Naive thymus-derived CD4-positive, alpha-beta T cell (primary cell): ENCODE data around the gene NR2F1-AS1. TPM values are rescaled to one million over a fixed set of nuclear protein-coding genes. Genes with fewer than 3 reads are reported as not detected.

Experiments
- ATAC-seq: fragments of 150-1000 bp; cut with Tn5 transposase; 2 replicates; pipeline ENCODE4 v1.10.0; 2021; ENCODE audit warnings: mild to moderate bottlenecking, moderate library complexity
- CTCF ChIA-PET: fragments of 350-600 bp; sonication (Branson Sonifier 250); formaldehyde crosslinking; loops from one replicate; lab custom pipeline; 2021; ENCODE audit warnings: antibody characterized with exemption; lab: Charles Lee
- POLR2A ChIA-PET: fragments of 350-600 bp; sonication (Branson Sonifier 250); formaldehyde crosslinking; loops from one replicate; lab custom pipeline; 2021; ENCODE audit warnings: antibody characterized with exemption, inconsistent platforms; lab: Charles Lee
- DNase-seq, 9 donors: peaks; one replicate each; pipeline versions ENCODE4 v3.0.0 to v3.0.0-alpha.2; 2020 to 2022; ENCODE audit warnings: mixed read lengths in 1 of 9
- H3K27ac ChIP-seq: one replicate; pipeline ENCODE4 v1.7.0; 2013; ENCODE audit warnings: mild to moderate bottlenecking, low read depth, low read length, moderate library complexity
- H3K27me3 ChIP-seq, 2 donors: one replicate each; pipeline ENCODE4 v1.7.0; 2013; ENCODE audit warnings: low read length in 2 of 2, mild to moderate bottlenecking in 2 of 2, moderate library complexity in 2 of 2; ENCODE audit not compliant: control insufficient read depth in 2 of 2, insufficient read depth in 2 of 2
- H3K36me3 ChIP-seq, 3 experiments: 1 replicate in 2 of 3; 2 replicates in 1 of 3; pipeline ENCODE4 v1.7.0; 2013; ENCODE audit warnings: low read length in 3 of 3, mild to moderate bottlenecking in 3 of 3, moderate library complexity in 1 of 3; ENCODE audit not compliant: insufficient read depth in 3 of 3, control insufficient read depth in 2 of 3
- H3K4me1 ChIP-seq, 2 donors: one replicate each; pipeline ENCODE4 v1.7.0; 2013; ENCODE audit warnings: low read length in 2 of 2, mild to moderate bottlenecking in 2 of 2, moderate library complexity in 1 of 2; ENCODE audit not compliant: control insufficient read depth in 2 of 2, insufficient read depth in 2 of 2
- H3K4me3 ChIP-seq: 2 replicates; pipeline ENCODE4 v1.7.0; 2013; ENCODE audit warnings: mild to moderate bottlenecking, low read length
- H3K9me3 ChIP-seq, 3 experiments: 1 replicate in 2 of 3; 2 replicates in 1 of 3; pipeline ENCODE4 v1.7.0; 2013; ENCODE audit warnings: low read length in 3 of 3; ENCODE audit not compliant: control insufficient read depth in 2 of 3
- H3K27ac Mint-ChIP-seq, 9 donors: one replicate each; pipeline ENCODE4 v1.8.0; 2020 to 2022; ENCODE audit warnings: mixed read lengths in 9 of 9, mild to moderate bottlenecking in 8 of 9, moderate library complexity in 5 of 9, inconsistent platforms in 2 of 9
- H3K27me3 Mint-ChIP-seq, 5 donors: one replicate each; pipeline ENCODE4 v1.8.0; 2021 to 2022; ENCODE audit warnings: mixed read lengths in 5 of 5, mild to moderate bottlenecking in 1 of 5
- H3K36me3 Mint-ChIP-seq, 5 donors: one replicate each; pipeline ENCODE4 v1.8.0; 2020 to 2022; ENCODE audit warnings: mixed read lengths in 5 of 5, mild to moderate bottlenecking in 3 of 5, inconsistent platforms in 1 of 5
- H3K4me1 Mint-ChIP-seq, 7 donors: one replicate each; pipeline ENCODE4 v1.8.0; 2020 to 2022; ENCODE audit warnings: mixed read lengths in 7 of 7, mild to moderate bottlenecking in 3 of 7, inconsistent platforms in 1 of 7
- H3K4me3 Mint-ChIP-seq, 10 donors: one replicate each; pipeline ENCODE4 v1.8.0; 2020 to 2022; ENCODE audit warnings: mild to moderate bottlenecking in 10 of 10, mixed read lengths in 10 of 10, moderate library complexity in 6 of 10, inconsistent platforms in 2 of 10
- H3K9me3 Mint-ChIP-seq, 11 donors: one replicate each; pipeline ENCODE4 v1.8.0; 2020 to 2022; ENCODE audit warnings: mixed read lengths in 11 of 11, mild to moderate bottlenecking in 4 of 11, inconsistent platforms in 1 of 11, moderate library complexity in 1 of 11
- intact Hi-C, 2 donors: fragments of 100-400 bp; cut with micrococcal nuclease; formaldehyde crosslinking; loops; one replicate each; pipeline ENCODE4 v1.15.1; 2023
- polyA plus RNA-seq, 2 donors: library from polyadenylated mRNA; unstranded; fragments of 300-500 nt; fragmentation: Illumina TruSeq; gene quantifications; one replicate each; pipeline ENCODE4 v1.2.3, GENCODE V29; 2021
- total RNA-seq, 6 experiments: library from RNA in 5 of 6; stranded (reverse) in 5 of 6; gene quantifications; 1 replicate in 5 of 6; 2 replicates in 1 of 6; pipeline ENCODE4 v1.2.3 and lab custom pipeline; 2021 to 2026

NR2F1-AS1 gene
- total and polyA plus RNA-seq, 7 experiments from 2014 or later: not detected

DNA sequence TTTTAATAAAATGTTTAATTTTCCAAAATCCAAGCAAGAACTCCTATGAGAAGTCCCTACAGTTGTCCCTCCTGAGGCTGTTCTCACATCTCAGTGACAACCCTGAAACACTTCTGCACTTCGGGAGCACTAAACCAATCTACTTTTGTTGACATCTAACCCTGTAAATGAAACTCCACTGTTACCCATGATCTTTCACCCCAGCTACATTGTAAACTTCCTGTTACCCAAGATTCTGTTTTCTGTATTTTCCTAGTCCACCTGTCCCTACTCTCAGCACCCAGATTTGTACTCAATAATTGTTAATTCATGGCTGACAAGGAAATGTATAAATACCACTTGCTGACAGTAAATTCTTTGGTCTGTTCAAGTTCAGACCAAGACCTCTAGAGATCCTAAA, 153.7 kb downstream of the NR2F1-AS1 start:
- Histone ChIP-seq H3K4me3 (no peak overlapping the region), H3K27me3 (no peaks in the 10 kb centered on the region), H3K4me1 (no peaks in the 10 kb centered on the region), H3K9me3 (no peaks in the 10 kb centered on the region), H3K36me3 (no peaks in the 10 kb centered on the region), H3K27ac (no peak overlapping the region)
- H3K4me3 Mint-ChIP-seq: no peak overlapping the region
- no peaks in the 10 kb centered on the region for H3K4me1 Mint-ChIP-seq
- H3K27me3 Mint-ChIP-seq: peaks cover 0 to 20% (median 9%) of the 10 kb centered on the region in 5 donors
- H3K9me3 Mint-ChIP-seq: peaks cover 0 to 3% (median 0%) of the 10 kb centered on the region in 11 donors
- ATAC-seq (no peak), DNase-seq (no peak)
- POLR2A ChIA-PET: no interaction called here
- H3K36me3 Mint-ChIP-seq: no peaks in the 10 kb centered on the region
- CTCF ChIA-PET: no interaction called here
- intact Hi-C loops: no loop called here
- no peak overlapping the region for H3K27ac Mint-ChIP-seq

- Histone ChIP-seq H3K9me3 (no peaks in the 10 kb centered on the region), H3K4me3 (no peak overlapping the region), H3K36me3 (no peaks in the 10 kb centered on the region), H3K27me3 (no peaks in the 10 kb centered on the region), H3K27ac (no peak overlapping the region), H3K4me1 (no peaks in the 10 kb centered on the region)
- CTCF ChIA-PET: no interaction called here
- POLR2A ChIA-PET: no interaction called here
- Mint-ChIP-seq H3K27ac (no peak overlapping the region), H3K27me3 (peaks cover 0 to 20% (median 9%) of the 10 kb centered on the region in 5 donors), H3K4me1 (no peaks in the 10 kb centered on the region), H3K4me3 (no peak overlapping the region), H3K36me3 (no peaks in the 10 kb centered on the region), H3K9me3 (peaks cover 0 to 3% (median 0%) of the 10 kb centered on the region in 11 donors)
- no peak for ATAC-seq
- DNase-seq: no peak
- intact Hi-C loops: no loop called here
Measured at GRCh38 chr5:93425096-93425495, 155.9 kb downstream of the NR2F1-AS1 start.

DNA sequence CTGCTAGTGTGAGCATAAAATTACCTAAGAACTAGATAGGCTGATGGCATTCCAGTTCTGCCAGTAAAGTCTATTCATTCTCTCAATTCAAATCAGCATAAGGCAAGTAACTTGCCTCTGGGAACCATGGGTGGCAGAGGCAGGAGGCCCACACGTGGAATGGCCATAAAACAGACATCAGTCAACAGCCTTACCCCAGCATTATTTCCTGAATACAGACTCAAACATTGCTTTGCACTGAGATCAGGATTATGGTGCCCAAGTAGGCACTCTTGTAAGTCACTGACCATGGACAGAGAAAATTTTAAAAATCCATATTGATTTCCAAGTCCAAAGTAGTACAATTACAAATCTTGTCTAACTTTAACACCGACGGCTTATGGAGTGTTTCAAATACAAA, 157.7 kb downstream of the NR2F1-AS1 start:
- CTCF ChIA-PET: no interaction called here
- H3K27ac Mint-ChIP-seq: no peak overlapping the region
- H3K27me3 ChIP-seq: no peaks in the 10 kb centered on the region
- no peaks in the 10 kb centered on the region for H3K9me3 ChIP-seq
- no peak for DNase-seq
- ATAC-seq: no peak
- H3K4me1 Mint-ChIP-seq: no peaks in the 10 kb centered on the region
- POLR2A ChIA-PET: no interaction called here
- H3K36me3 Mint-ChIP-seq: no peaks in the 10 kb centered on the region
- H3K27me3 Mint-ChIP-seq: peaks cover 0 to 24% (median 9%) of the 10 kb centered on the region in 5 donors
- intact Hi-C loops: no loop called here
- no peaks in the 10 kb centered on the region for H3K4me1 ChIP-seq
- no peaks in the 10 kb centered on the region for H3K36me3 ChIP-seq
- H3K9me3 Mint-ChIP-seq: peaks cover 0 to 3% (median 0%) of the 10 kb centered on the region in 11 donors
- H3K4me3 Mint-ChIP-seq: no peak overlapping the region
- H3K4me3 ChIP-seq: no peak overlapping the region
- no peak overlapping the region for H3K27ac ChIP-seq

DNA sequence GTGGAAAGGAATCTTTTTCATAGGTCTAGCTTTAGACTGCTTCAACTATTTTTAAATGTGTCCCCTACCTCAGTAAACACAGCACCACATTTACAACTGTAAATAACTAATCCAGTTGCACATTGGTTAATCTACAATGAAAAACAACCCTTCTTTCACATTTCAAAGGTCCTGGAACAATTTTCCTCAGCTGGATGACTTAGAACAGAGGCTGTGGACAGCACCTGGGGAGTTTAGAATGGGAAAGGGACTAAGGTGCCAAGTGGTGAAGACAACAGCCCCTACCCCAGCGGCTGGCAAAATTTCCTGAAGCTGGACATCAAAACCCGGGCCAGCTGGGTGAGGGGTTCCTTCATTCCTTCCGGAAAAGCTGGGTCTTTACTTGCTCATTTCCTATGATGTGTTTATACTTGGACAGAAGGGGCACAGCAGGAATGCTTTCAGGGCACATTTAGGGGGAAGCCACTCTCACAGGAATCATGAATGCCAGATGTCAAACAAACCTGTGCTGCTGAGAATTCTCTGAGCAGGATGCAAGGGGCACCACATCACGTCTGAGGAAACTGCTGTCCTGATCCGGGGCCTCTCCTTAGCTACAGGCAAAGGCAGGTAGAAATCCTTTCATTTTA, 158.3 kb downstream of the NR2F1-AS1 start:
- H3K9me3 Mint-ChIP-seq: peaks cover 0 to 3% (median 0%) of the 10 kb centered on the region in 11 donors
- no peaks in the 10 kb centered on the region for H3K27me3 ChIP-seq
- no peak overlapping the region for H3K4me3 ChIP-seq
- H3K27ac Mint-ChIP-seq: no peak overlapping the region
- ChIA-PET CTCF (no interaction called here), POLR2A (no interaction called here)
- H3K9me3 ChIP-seq: no peaks in the 10 kb centered on the region
- no peak for ATAC-seq
- no peak for DNase-seq
- intact Hi-C loops: no loop called here
- H3K27me3 Mint-ChIP-seq: peaks cover 0 to 24% (median 9%) of the 10 kb centered on the region in 5 donors
- no peaks in the 10 kb centered on the region for H3K4me1 Mint-ChIP-seq
- no peaks in the 10 kb centered on the region for H3K36me3 ChIP-seq
- no peaks in the 10 kb centered on the region for H3K4me1 ChIP-seq
- H3K36me3 Mint-ChIP-seq: no peaks in the 10 kb centered on the region
- H3K4me3 Mint-ChIP-seq: no peak overlapping the region
- H3K27ac ChIP-seq: no peak overlapping the region

DNA sequence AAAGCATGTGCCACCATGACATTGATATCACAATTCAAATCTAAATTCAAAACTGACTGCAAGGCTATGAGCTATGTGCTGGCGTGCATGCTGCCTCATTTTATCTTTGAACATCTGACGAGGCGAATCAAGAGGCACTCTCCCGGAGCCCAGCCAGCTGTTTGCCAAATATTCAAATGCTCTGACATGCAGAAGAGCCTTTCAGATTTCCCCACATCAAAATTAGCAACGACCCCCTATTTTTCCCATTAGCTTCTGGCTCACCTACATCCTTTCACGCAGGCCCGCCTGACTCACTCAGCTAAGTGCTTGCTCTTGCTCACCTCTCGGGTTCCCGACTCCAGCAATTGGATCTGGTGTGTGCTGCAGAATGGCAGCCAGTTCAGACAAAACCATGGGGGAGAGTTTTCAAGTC, 159.0 kb downstream of the NR2F1-AS1 start:
- Mint-ChIP-seq H3K4me1 (no peaks in the 10 kb centered on the region), H3K27me3 (peaks cover 0 to 29% (median 7%) of the 10 kb centered on the region in 5 donors), H3K9me3 (peaks cover 0 to 2% (median 0%) of the 10 kb centered on the region in 11 donors), H3K4me3 (no peak overlapping the region), H3K27ac (no peak overlapping the region), H3K36me3 (no peaks in the 10 kb centered on the region)
- ChIA-PET CTCF (no interaction called here), POLR2A (interaction anchor here (0.6 kb wide), 1 partner anchor 38 kb away, joined by 3 read pairs; no protein-coding TSS in a partner anchor)
- Histone ChIP-seq H3K36me3 (no peaks in the 10 kb centered on the region), H3K4me1 (no peaks in the 10 kb centered on the region), H3K4me3 (no peak overlapping the region), H3K9me3 (no peaks in the 10 kb centered on the region), H3K27me3 (no peaks in the 10 kb centered on the region), H3K27ac (no peak overlapping the region)
- no peak for DNase-seq
- no peak for ATAC-seq
- intact Hi-C loops: no loop called here

DNA sequence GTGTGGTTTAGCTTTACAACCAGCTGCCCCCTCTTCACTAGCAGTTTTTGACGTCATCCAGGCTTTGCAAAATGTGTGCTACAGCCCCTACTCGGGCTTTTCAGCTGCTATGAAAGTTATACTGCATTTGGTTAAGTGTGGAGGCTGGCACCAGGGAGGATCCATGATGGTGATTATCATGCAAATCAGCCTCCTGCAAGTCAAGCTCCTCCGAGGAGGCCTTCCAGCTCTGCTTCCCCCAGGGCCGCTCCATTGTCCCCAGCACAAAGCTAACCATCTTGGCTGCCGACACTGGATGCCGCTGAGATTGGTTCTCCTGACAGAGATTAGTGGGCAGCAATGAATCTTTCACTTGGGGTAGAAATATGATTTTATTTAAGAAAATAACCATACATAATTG, 159.6 kb downstream of the NR2F1-AS1 start:
- Histone ChIP-seq H3K27me3 (no peaks in the 10 kb centered on the region), H3K9me3 (no peaks in the 10 kb centered on the region), H3K4me3 (no peak overlapping the region), H3K27ac (no peak overlapping the region), H3K4me1 (no peaks in the 10 kb centered on the region), H3K36me3 (no peaks in the 10 kb centered on the region)
- Mint-ChIP-seq H3K4me1 (no peaks in the 10 kb centered on the region), H3K4me3 (no peak overlapping the region), H3K27me3 (peaks cover 0 to 27% (median 7%) of the 10 kb centered on the region in 5 donors), H3K9me3 (peaks cover 0 to 2% (median 0%) of the 10 kb centered on the region in 11 donors), H3K27ac (no peak overlapping the region), H3K36me3 (no peaks in the 10 kb centered on the region)
- ChIA-PET POLR2A (no interaction called here), CTCF (no interaction called here)
- intact Hi-C loops: no loop called here
- ATAC-seq (no peak), DNase-seq (no peak)

- Histone ChIP-seq H3K27me3 (no peaks in the 10 kb centered on the region), H3K9me3 (no peaks in the 10 kb centered on the region), H3K4me1 (no peaks in the 10 kb centered on the region), H3K27ac (no peak overlapping the region), H3K36me3 (no peaks in the 10 kb centered on the region), H3K4me3 (no peak overlapping the region)
- POLR2A ChIA-PET: no interaction called here
- no peak overlapping the region for H3K27ac Mint-ChIP-seq
- H3K9me3 Mint-ChIP-seq: peaks cover 0 to 3% (median 0%) of the 10 kb centered on the region in 11 donors
- H3K4me3 Mint-ChIP-seq: no peak overlapping the region
- no peaks in the 10 kb centered on the region for H3K4me1 Mint-ChIP-seq
- H3K27me3 Mint-ChIP-seq: peaks cover 0 to 16% (median 7%) of the 10 kb centered on the region in 5 donors
- CTCF ChIA-PET: no interaction called here
- intact Hi-C loops: no loop called here
- DNase-seq: no peak
- ATAC-seq: no peak
- H3K36me3 Mint-ChIP-seq: no peaks in the 10 kb centered on the region
Measured at GRCh38 chr5:93417490-93417889, 163.5 kb downstream of the NR2F1-AS1 start.
